ENCODE measurements around the gene SLK.

Gene SLK

DNA sequence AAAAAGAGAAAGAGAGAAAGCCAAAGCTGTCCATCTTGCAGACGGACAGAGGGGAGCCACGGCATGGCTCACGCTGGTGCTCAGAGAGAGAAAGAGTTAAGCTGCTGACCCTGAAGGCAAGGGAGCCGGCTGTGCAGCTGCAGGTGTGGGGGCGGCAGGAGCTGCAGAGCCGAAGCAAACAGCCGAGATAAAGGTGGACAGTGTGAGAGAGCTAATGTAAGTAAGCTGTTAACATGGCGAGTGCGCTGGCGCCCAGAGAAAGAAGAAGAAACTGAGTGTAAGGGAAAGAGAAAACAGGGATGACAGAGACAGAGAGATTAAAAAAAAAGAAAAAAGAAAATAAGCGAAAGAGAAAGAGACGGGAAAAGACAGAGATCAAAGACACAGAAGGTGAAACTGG is 100.6 kb downstream of the SLK start:
- DNase-seq (ENCODE audit: low read depth), result no peak
- TF ChIP-seq, protein P1, sequence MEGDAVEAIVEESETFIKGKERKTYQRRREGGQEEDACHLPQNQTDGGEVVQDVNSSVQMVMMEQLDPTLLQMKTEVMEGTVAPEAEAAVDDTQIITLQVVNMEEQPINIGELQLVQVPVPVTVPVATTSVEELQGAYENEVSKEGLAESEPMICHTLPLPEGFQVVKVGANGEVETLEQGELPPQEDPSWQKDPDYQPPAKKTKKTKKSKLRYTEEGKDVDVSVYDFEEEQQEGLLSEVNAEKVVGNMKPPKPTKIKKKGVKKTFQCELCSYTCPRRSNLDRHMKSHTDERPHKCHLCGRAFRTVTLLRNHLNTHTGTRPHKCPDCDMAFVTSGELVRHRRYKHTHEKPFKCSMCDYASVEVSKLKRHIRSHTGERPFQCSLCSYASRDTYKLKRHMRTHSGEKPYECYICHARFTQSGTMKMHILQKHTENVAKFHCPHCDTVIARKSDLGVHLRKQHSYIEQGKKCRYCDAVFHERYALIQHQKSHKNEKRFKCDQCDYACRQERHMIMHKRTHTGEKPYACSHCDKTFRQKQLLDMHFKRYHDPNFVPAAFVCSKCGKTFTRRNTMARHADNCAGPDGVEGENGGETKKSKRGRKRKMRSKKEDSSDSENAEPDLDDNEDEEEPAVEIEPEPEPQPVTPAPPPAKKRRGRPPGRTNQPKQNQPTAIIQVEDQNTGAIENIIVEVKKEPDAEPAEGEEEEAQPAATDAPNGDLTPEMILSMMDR (IDR thresholded peaks at IDR 0.05; ENCODE audit: insufficient read depth, low read depth, low read length, missing control alignments), result no peak
- H3K4me3 ChIP-seq (ENCODE audit: low read length), result no peak overlapping the region

DNA sequence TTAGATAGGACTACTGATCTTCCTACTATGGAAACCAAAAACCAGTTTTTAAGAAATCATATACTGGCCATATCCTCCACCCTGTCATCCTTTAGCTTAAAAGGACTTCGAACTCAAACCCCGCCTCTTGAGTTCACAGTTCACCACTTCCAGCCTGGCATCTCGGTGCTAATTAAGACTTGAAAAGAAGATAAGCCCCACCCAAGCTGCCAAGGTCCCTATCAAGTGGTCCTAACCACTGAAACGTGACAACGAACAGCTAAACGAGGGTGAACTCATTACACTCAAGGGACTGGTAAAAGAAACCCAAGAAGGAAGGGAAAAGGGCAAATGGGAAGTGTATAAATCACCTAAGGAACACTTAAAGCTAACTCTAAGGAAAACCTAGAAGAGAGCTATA is 102.7 kb downstream of the SLK start:
- no peak overlapping the region for H3K4me3 ChIP-seq (ENCODE audit: low read length)
- TF ChIP-seq, protein P1 (IDR thresholded peaks at IDR 0.05; ENCODE audit: insufficient read depth, low read depth, low read length, missing control alignments), result no peak
- DNase-seq (ENCODE audit: low read depth), result no peak

DNA sequence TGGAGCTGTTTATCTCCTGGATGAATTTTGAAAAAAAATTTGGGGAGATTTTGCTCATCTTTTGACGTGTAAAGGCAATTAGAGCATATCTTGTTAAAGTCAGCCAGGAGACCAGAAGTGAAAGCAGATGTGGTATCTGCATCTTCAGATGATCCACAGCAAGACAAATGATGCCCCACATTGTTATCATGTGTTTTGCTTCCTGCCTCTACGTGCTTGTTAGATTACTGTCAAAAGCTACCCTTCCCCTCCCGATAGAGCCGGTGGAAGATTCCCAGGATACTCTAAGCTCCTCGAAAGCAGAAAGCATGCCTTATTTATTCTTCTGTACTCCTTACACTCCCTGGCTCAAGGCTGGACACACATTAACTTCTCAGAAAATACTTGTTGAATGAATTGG is 105.8 kb downstream of the SLK start:
- DNase-seq (ENCODE audit: low read depth), result no peak
- TF ChIP-seq, protein P1 (IDR thresholded peaks at IDR 0.05; ENCODE audit: insufficient read depth, low read depth, low read length, missing control alignments), result no peak
- H3K4me3 ChIP-seq (ENCODE audit: low read length), result no peak overlapping the region

DNA sequence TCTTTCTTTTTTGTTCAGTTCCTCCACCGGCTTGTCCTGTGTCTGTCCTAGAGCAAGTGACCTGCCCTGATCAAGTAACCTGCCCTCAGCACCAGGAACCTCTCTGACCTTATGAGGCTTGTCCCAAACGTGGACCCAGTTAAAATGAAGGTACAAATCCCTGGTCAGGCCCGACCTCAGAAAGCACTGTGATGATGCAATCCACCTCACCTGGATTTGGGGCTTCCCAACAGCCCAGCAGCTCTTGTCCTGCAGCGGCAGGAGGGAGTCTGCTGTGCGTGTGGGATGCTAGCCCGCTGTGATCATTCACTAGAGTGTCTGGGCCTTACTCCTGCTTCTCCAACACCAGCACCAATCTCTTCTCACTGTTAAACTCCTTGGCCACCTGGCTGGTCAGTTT is 107.6 kb downstream of the SLK start:
- no peak overlapping the region for H3K4me3 ChIP-seq (ENCODE audit: low read length)
- DNase-seq (ENCODE audit: low read depth), result no peak
- TF ChIP-seq, protein P1 (IDR thresholded peaks at IDR 0.05; ENCODE audit: insufficient read depth, low read depth, low read length, missing control alignments), result no peak

DNA sequence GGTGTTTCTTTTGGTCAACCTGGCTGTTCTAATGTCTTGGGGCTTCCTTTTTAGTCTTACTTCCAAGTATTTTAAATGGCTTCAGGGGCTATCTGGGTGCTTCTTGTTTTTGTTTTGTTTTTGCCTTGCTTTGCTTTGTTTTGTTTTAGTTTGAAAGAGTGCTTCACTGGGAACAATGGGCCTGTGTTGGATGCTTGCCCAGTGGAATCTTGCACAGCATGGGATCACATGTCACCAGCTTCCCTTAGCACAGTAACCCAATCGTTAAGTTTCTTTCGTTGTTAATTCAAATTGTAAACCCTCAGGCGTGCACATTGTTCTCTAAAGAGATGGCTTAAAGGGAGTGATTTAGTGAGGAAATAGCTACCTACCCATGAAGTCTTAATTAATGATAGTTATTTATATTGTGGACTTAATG is 109.8 kb downstream of the SLK start:
- TF ChIP-seq, protein P1 (IDR thresholded peaks at IDR 0.05; ENCODE audit: insufficient read depth, low read depth, low read length, missing control alignments), result no peak
- DNase-seq (ENCODE audit: low read depth), result no peak
- no peak overlapping the region for H3K4me3 ChIP-seq (ENCODE audit: low read length)

DNA sequence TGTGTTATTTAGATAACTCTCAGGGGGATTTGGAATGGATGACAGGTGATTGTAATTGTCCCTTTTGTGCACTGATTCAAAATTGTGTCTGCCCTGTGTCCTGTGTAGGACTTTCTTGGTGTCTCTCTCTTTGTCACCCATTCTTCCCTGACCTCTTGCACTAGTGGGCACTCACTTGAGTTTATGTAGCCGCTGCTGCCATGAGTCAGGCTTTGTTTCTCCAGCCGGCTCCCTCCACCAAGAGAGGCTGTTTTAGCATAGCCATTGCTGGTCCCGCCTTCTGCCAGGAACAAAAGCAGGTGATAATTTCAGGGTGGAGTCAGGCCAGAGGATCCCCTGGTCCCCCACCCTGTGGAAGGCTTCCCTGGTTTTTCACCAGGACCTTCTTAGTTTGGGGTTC is 110.3 kb downstream of the SLK start:
- no peak overlapping the region for H3K4me3 ChIP-seq (ENCODE audit: low read length)
- DNase-seq (ENCODE audit: low read depth), result no peak
- TF ChIP-seq, protein P1 (IDR thresholded peaks at IDR 0.05; ENCODE audit: insufficient read depth, low read depth, low read length, missing control alignments), result no peak

DNA sequence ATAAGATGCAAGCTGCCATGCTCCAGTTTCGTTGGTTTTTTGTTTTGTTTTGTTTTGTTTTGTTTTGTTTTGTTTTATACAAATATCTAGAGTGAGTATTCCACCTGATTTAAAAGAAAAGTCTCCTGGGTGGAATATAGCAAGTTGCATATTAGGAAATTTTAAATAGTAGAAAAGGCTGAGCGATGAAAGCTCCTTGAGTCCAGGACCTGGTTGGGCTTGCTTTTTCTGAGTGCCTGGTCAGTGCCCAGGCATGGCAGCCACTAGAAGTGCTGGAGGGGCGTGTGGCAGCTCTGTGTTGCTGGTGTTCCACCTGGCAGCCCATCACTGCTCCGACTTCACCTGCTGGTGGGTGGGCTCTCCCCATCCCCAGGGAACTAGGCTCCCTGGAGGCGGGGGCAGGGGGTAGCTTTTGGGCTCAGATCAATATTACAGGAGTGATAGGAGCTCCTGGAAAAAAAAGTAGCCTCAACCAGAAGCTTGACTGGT is 110.8 kb downstream of the SLK start:
- no peak overlapping the region for H3K4me3 ChIP-seq (ENCODE audit: low read length)
- DNase-seq (ENCODE audit: low read depth), result no peak
- TF ChIP-seq, protein P1 (IDR thresholded peaks at IDR 0.05; ENCODE audit: insufficient read depth, low read depth, low read length, missing control alignments), result no peak

All from epithelial cell of esophagus (primary cell).